Nephron progenitor cell (in vitro differentiated cells): ENCODE results near the gene KLHL41.

Experiments
- DNase-seq: peaks from one replicate; pipeline ENCODE4 v3.0.0; 2021
- H3K27ac Mint-ChIP-seq: 2 replicates; pipeline ENCODE4 v1.8.0; 2021; ENCODE audit warnings: mild to moderate bottlenecking, moderate library complexity, mixed read lengths
- H3K27me3 Mint-ChIP-seq: 2 replicates; pipeline ENCODE4 v1.8.0; 2021; ENCODE audit warnings: mild to moderate bottlenecking, low read depth, mixed read lengths; ENCODE audit not compliant: poor library complexity
- H3K36me3 Mint-ChIP-seq: 2 replicates; pipeline ENCODE4 v1.8.0; 2021; ENCODE audit warnings: low read depth, mixed read lengths
- H3K4me1 Mint-ChIP-seq: 2 replicates; pipeline ENCODE4 v1.8.0; 2021; ENCODE audit warnings: mixed read lengths
- H3K4me3 Mint-ChIP-seq: 2 replicates; pipeline ENCODE4 v1.8.0; 2021; ENCODE audit warnings: mild to moderate bottlenecking, moderate library complexity, mixed read lengths
- H3K9me3 Mint-ChIP-seq: 2 replicates; pipeline ENCODE4 v1.8.0; 2021; ENCODE audit warnings: mild to moderate bottlenecking, moderate library complexity, mixed read lengths
- TF ChIP-seq, protein P1 (sequence below): fragments of 200-600 bp; sonication (generic); IDR thresholded peaks from 2 replicates; pipeline ENCODE4 v1.5.0; 2021; ENCODE audit warnings: antibody characterized with exemption

Gene KLHL41

DNA sequence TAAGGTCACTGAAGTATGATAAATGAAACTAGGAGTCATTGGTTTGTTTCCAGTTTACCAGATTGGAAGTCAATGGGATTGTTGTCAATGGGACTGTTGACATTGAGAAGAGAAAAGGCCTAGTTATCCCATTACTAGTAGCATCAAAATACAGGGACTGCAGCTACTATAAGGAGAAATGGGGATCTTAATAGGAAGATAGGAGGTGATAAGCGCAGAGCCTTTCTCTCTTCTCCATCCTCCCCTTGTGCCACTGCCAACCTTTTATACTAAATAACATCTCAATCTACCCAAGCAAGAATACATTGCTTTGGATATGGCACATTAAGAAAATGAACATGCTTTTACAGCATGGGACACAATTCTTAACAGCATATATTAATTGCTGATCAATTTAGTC lies 40.7 kb upstream of the KLHL41 start:
- no peaks in the 10 kb centered on the region for H3K9me3 Mint-ChIP-seq
- TF ChIP-seq, protein P1, sequence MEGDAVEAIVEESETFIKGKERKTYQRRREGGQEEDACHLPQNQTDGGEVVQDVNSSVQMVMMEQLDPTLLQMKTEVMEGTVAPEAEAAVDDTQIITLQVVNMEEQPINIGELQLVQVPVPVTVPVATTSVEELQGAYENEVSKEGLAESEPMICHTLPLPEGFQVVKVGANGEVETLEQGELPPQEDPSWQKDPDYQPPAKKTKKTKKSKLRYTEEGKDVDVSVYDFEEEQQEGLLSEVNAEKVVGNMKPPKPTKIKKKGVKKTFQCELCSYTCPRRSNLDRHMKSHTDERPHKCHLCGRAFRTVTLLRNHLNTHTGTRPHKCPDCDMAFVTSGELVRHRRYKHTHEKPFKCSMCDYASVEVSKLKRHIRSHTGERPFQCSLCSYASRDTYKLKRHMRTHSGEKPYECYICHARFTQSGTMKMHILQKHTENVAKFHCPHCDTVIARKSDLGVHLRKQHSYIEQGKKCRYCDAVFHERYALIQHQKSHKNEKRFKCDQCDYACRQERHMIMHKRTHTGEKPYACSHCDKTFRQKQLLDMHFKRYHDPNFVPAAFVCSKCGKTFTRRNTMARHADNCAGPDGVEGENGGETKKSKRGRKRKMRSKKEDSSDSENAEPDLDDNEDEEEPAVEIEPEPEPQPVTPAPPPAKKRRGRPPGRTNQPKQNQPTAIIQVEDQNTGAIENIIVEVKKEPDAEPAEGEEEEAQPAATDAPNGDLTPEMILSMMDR: no peak
- H3K27ac Mint-ChIP-seq: no peak overlapping the region
- no peak overlapping the region for H3K4me3 Mint-ChIP-seq
- H3K27me3 Mint-ChIP-seq: peaks cover 3% of the 10 kb centered on the region
- DNase-seq: no peak
- no peaks in the 10 kb centered on the region for H3K36me3 Mint-ChIP-seq
- H3K4me1 Mint-ChIP-seq: no peaks in the 10 kb centered on the region

DNA sequence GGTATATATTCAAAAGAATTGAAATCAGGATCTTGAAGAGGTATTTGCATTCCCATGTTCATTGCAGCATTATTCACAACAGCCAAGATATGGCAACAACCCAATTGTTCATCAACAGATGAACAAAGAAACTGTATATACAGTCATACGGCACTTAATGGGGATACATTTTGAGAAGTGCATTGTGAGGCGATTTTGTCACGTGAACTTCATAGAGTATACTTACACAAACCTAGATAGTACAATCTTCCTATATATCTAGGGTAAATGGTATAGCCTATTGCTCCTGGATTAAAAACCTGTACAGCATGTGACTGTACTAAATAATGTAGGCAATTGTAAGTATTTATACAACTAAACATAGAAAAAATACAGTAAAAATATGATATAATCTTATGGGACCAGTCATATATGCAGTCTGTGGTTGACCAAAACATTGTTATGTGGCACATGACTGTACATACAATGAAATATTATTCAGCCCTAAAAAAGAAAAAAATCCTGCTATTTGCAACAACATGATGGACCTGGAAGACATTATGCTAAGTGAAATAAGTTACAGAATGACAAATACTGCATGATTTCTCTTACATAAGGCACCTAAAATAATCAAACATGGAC lies 39.4 kb upstream of the KLHL41 start:
- Mint-ChIP-seq H3K36me3 (no peaks in the 10 kb centered on the region), H3K4me1 (no peaks in the 10 kb centered on the region), H3K27ac (no peak overlapping the region), H3K9me3 (no peaks in the 10 kb centered on the region), H3K27me3 (peaks cover 7% of the 10 kb centered on the region), H3K4me3 (no peak overlapping the region)
- TF ChIP-seq, protein P1: no peak
- no peak for DNase-seq

DNA sequence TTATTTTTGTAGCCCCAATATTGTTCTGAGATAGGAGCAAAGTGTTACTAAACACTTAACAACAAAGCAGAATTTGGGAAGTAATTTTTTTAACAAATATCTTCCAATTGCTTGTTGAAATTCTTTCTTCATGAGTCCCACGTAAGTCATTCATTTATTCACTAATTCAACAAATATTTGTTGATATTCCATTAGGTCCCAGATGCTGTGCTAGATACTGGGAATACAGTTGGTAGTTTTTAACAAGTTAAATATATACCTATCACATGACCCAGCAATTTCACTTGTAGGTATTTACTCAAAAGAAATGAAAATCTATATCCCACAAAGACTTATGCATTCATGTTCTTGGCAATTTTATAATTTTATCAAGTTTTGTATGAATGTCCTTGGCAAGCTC lies 37.3 kb upstream of the KLHL41 start:
- no peaks in the 10 kb centered on the region for H3K36me3 Mint-ChIP-seq
- H3K4me1 Mint-ChIP-seq: no peaks in the 10 kb centered on the region
- no peak overlapping the region for H3K4me3 Mint-ChIP-seq
- DNase-seq: no peak
- TF ChIP-seq, protein P1: no peak
- H3K27ac Mint-ChIP-seq: no peak overlapping the region
- H3K27me3 Mint-ChIP-seq: peaks cover 10% of the 10 kb centered on the region
- H3K9me3 Mint-ChIP-seq: no peaks in the 10 kb centered on the region

DNA sequence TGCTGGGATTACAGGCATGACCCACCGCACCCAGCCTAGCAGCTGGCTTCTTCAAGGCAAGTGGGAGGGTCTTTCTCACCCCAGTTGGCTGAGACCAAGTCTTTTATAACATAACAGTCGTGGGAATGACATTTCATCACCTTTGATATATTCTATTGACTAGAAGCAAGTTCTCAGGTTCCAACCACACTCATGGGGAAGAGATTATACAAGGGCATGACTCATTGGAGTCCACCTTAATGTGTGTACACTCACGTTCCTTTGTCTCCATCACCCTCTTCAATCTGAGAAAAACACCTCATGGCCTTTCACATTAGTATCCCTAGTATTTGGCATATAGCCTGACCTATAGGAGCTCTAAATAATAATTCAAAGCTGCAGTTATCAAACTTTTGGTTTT lies 33.0 kb upstream of the KLHL41 start:
- no peaks in the 10 kb centered on the region for H3K9me3 Mint-ChIP-seq
- peaks cover 21% of the 10 kb centered on the region for H3K27me3 Mint-ChIP-seq
- H3K4me3 Mint-ChIP-seq: no peak overlapping the region
- DNase-seq: no peak
- H3K36me3 Mint-ChIP-seq: no peaks in the 10 kb centered on the region
- no peak overlapping the region for H3K27ac Mint-ChIP-seq
- TF ChIP-seq, protein P1: no peak
- H3K4me1 Mint-ChIP-seq: peaks cover 8% of the 10 kb centered on the region

DNA sequence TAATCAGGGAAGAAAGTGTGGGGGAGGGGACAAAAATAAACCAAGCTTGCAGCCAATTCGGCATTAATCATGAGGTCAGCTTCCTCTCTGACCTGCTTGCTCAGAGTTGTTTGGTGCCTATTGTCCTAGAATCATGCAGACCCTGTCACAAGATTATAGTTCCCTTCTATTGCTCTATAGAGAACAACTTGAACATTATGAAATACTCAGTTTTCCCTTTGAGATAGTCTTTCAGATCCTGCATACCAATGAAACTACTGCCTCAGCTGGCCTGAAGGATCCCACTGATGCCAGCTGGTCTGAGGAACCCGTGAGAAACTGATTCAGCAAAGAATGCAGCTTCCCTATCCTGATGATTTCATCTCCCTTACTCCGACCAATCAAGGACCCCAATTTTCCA lies 31.2 kb upstream of the KLHL41 start:
- TF ChIP-seq, protein P1: no peak
- Mint-ChIP-seq H3K9me3 (no peaks in the 10 kb centered on the region), H3K4me3 (peak overlapping the region; percentile 92), H3K4me1 (peaks cover 8% of the 10 kb centered on the region), H3K27me3 (peaks cover 21% of the 10 kb centered on the region), H3K36me3 (peaks cover 1% of the 10 kb centered on the region), H3K27ac (no peak overlapping the region)
- no peak for DNase-seq

DNA sequence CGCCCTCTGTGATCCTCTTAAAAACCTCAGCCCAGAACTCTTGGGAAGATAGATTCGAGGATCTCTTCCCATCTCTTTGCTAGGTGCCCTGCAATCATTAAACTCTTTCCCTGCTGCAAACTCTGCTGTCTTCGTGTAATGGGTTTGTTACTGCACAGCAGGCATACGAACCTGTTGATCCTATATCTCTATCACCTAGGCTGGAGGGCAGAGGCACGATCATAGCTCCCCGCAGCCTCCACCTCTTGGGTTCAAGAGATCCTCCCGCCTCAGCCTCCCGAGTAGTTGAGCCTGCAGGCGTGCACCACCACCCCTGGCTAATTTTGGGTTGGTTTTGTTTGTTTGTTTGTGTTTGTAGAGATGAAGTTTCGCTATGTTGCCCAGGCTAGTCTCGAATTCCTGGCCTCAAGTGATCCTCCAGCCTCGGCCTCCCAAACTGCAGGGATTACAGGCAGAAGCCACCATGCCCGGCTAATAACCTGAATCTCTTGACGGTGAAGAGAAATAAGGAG lies 30.7 kb upstream of the KLHL41 start:
- peaks cover 8% of the 10 kb centered on the region for H3K4me1 Mint-ChIP-seq
- H3K27me3 Mint-ChIP-seq: peaks cover 21% of the 10 kb centered on the region
- H3K9me3 Mint-ChIP-seq: no peaks in the 10 kb centered on the region
- H3K4me3 Mint-ChIP-seq: peak overlapping the region; percentile 92
- peaks cover 6% of the 10 kb centered on the region for H3K36me3 Mint-ChIP-seq
- DNase-seq: no peak
- H3K27ac Mint-ChIP-seq: no peak overlapping the region
- TF ChIP-seq, protein P1: no peak
